Aorta (tissue), 5 donors: Measurements from ENCODE around the gene DHCR24. TPM values are rescaled to one million over a fixed set of nuclear protein-coding genes. Genes with fewer than 3 reads are reported as not detected.

ENCODE experiments used
- ATAC-seq: fragments of 200-7000 bp; cut with Tn5 transposase; one replicate; pipeline ENCODE4 v1.9.1; 2022; ENCODE audit warnings: moderate library complexity; ENCODE audit not compliant: low FRiP score
- DNase-seq, 2 donors: peaks; one replicate each; pipeline ENCODE4 v3.0.0-alpha.2; 2020
- H3K27ac ChIP-seq, 2 donors: one replicate each; pipeline ENCODE4 v1.5.1; 2013; ENCODE audit warnings: low read length in 2 of 2, mild to moderate bottlenecking in 2 of 2, moderate library complexity in 2 of 2, control low read depth in 1 of 2, inconsistent platforms in 1 of 2, low read depth in 1 of 2
- H3K27me3 ChIP-seq, 2 donors: one replicate each; pipeline ENCODE4 v1.6.1; 2013; ENCODE audit warnings: control low read depth in 1 of 2, low read length in 1 of 2, mild to moderate bottlenecking in 1 of 2, moderate library complexity in 1 of 2; ENCODE audit not compliant: insufficient read depth in 2 of 2, control insufficient read depth in 1 of 2
- H3K36me3 ChIP-seq, 2 donors: one replicate each; pipeline ENCODE4 v1.6.1; 2013; ENCODE audit warnings: control low read depth in 1 of 2, low read length in 1 of 2, mild to moderate bottlenecking in 1 of 2; ENCODE audit not compliant: insufficient read depth in 2 of 2, control insufficient read depth in 1 of 2
- H3K4me1 ChIP-seq, 2 donors: one replicate each; pipeline ENCODE4 v1.6.1; 2013; ENCODE audit warnings: low read length in 2 of 2, control low read depth in 1 of 2, mild to moderate bottlenecking in 1 of 2, moderate library complexity in 1 of 2; ENCODE audit not compliant: insufficient read depth in 2 of 2, control insufficient read depth in 1 of 2
- H3K4me3 ChIP-seq, 2 donors: one replicate each; pipeline ENCODE4 v1.5.1; 2013; ENCODE audit warnings: low read length in 2 of 2, control low read depth in 1 of 2, mild to moderate bottlenecking in 1 of 2
- H3K9me3 ChIP-seq: one replicate; pipeline ENCODE4 v1.6.1; 2013; ENCODE audit warnings: mild to moderate bottlenecking, low read length; ENCODE audit not compliant: control insufficient read depth
- WGBS, 2 donors: extraction: QIAGEN DNeasy Blood & Tissue Kit; methylation state at CpG; one replicate each; pipeline ENCODE4 v1.1.7; 2013; 5-methylcytosine and 5-hydroxymethylcytosine counted together
- intact Hi-C, 2 donors: fragments of 100-400 bp; cut with DNase I; formaldehyde crosslinking; loops; one replicate each; pipeline versions ENCODE4 v1.14.2 to v1.15.0; 2022
- polyA plus RNA-seq, 2 donors: library from polyadenylated mRNA; stranded (reverse); fragments of 200-250 nt; gene quantifications; one replicate each; pipeline ENCODE4 v1.2.3, GENCODE V29; 2013
- total RNA-seq, 2 donors: library from RNA; stranded (reverse); fragmentation: NEBNext Ultra II Directional; extraction: Animal tissue kit (Norgen Biotek cat#: 25700); gene quantifications; one replicate each; pipeline ENCODE4 v1.2.1, GENCODE V29; 2021
- donor health status: healthy with polysubstance abuse.
- donor health status: Bipolar disorder and iron deficiency.
- donor health status: DM: no; HTN: no; CAD: no.
- donor health status: DM: no; HTN: no; CAD: no.
- donor health status: DM: yes; HTN: yes; CAD: no.

The DHCR24 gene
- total and polyA plus RNA-seq, 4 donors, result 5.1 to 29.6 (median 16.0) TPM

GRCh38 chr1:54871275-54872035, 15.5 kb downstream of the DHCR24 start:
- ATAC-seq (no peak), DNase-seq (no peak)
- intact Hi-C loops, result no loop called here
- no peaks in the 10 kb centered on the region for H3K27me3 ChIP-seq
- H3K4me1 ChIP-seq, result no peaks in the 10 kb centered on the region
- no peak overlapping the region for H3K27ac ChIP-seq
- no peak overlapping the region for H3K4me3 ChIP-seq
- H3K36me3 ChIP-seq, result peaks cover 0 to 1% of the 10 kb centered on the region in 2 donors
- no peaks in the 10 kb centered on the region for H3K9me3 ChIP-seq
- 87 to 90% methylated on average over 16 of the region's 16 CpGs for WGBS, 2 donors

DNA sequence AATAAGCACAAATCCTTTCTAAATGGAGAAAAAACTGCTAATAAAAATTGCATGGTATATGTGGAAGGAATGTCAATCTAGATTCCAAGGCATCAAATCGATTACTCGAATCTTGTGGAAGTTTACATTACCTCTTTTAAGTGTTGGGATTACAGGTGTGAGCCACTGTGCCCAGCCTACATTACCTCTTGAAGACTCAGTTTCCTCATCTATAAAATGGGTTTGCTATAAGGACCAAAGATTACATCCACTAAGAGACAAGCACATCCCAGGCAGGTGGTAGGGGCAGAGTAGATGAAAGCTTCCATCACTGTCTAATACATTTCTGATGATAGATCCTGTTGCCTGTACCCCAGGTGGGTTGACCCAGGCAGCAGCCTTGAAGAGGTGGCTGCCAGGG, 16.1 kb downstream of the DHCR24 start:
- H3K9me3 ChIP-seq, result no peaks in the 10 kb centered on the region
- DNase-seq, result no peak
- no peaks in the 10 kb centered on the region for H3K4me1 ChIP-seq
- no peak overlapping the region for H3K27ac ChIP-seq
- ATAC-seq, result no peak
- intact Hi-C loops, result no loop called here
- H3K4me3 ChIP-seq, result no peak overlapping the region
- H3K27me3 ChIP-seq, result no peaks in the 10 kb centered on the region
- peaks cover 0 to 1% of the 10 kb centered on the region in 2 donors for H3K36me3 ChIP-seq
- 94 to 97% methylated on average over 2 of the region's 2 CpGs for WGBS, 2 donors

- H3K27me3 ChIP-seq, result no peaks in the 10 kb centered on the region
- peaks cover 0 to 1% of the 10 kb centered on the region in 2 donors for H3K36me3 ChIP-seq
- no peaks in the 10 kb centered on the region for H3K4me1 ChIP-seq
- ATAC-seq (no peak), DNase-seq (no peak)
- intact Hi-C loops, result no loop called here
- 91 to 94% methylated on average over 6 of the region's 6 CpGs for WGBS, 2 donors
- no peaks in the 10 kb centered on the region for H3K9me3 ChIP-seq
- no peak overlapping the region for H3K27ac ChIP-seq
- no peak overlapping the region for H3K4me3 ChIP-seq
Measured at GRCh38 chr1:54869173-54869851, 17.7 kb downstream of the DHCR24 start.

- Histone ChIP-seq H3K36me3 (peaks cover 0 to under 1% of the 10 kb centered on the region in 2 donors), H3K27me3 (no peaks in the 10 kb centered on the region), H3K4me3 (no peak overlapping the region), H3K4me1 (no peaks in the 10 kb centered on the region), H3K9me3 (no peaks in the 10 kb centered on the region), H3K27ac (no peak overlapping the region)
- DNase-seq (no peak), ATAC-seq (no peak)
- 81 to 84% methylated on average over 4 of the region's 4 CpGs for WGBS, 2 donors
- intact Hi-C loops, result no loop called here
Measured at GRCh38 chr1:54867717-54868057, 19.3 kb downstream of the DHCR24 start.

GRCh38 chr1:54866801-54867716, 19.9 kb downstream of the DHCR24 start:
- ATAC-seq (no peak), DNase-seq (no peak)
- H3K9me3 ChIP-seq, result no peaks in the 10 kb centered on the region
- H3K4me3 ChIP-seq, result no peak overlapping the region
- no peaks in the 10 kb centered on the region for H3K36me3 ChIP-seq
- intact Hi-C loops, result no loop called here
- no peaks in the 10 kb centered on the region for H3K27me3 ChIP-seq
- no peak overlapping the region for H3K27ac ChIP-seq
- 55 to 57% methylated on average over 4 of the region's 4 CpGs for WGBS, 2 donors
- H3K4me1 ChIP-seq, result no peaks in the 10 kb centered on the region

GRCh38 chr1:54865238-54866073, 21.5 kb downstream of the DHCR24 start:
- Histone ChIP-seq H3K9me3 (no peaks in the 10 kb centered on the region), H3K27me3 (no peaks in the 10 kb centered on the region), H3K4me3 (no peak overlapping the region), H3K27ac (no peak overlapping the region), H3K36me3 (no peaks in the 10 kb centered on the region), H3K4me1 (no peaks in the 10 kb centered on the region)
- ATAC-seq (peak; percentile 29), DNase-seq (no peak)
- intact Hi-C loops, result no loop called here
- 91 to 93% methylated on average over 16 to 17 of the region's 17 CpGs for WGBS, 2 donors

- no peaks in the 10 kb centered on the region for H3K4me1 ChIP-seq
- ATAC-seq, result no peak
- no peak overlapping the region for H3K27ac ChIP-seq
- no peak for DNase-seq
- no peak overlapping the region for H3K4me3 ChIP-seq
- no peaks in the 10 kb centered on the region for H3K27me3 ChIP-seq
- intact Hi-C loops, result no loop called here
- 92 to 94% methylated on average over 6 of the region's 6 CpGs for WGBS, 2 donors
- no peaks in the 10 kb centered on the region for H3K36me3 ChIP-seq
- H3K9me3 ChIP-seq, result no peaks in the 10 kb centered on the region
Measured at GRCh38 chr1:54864460-54865208, 22.4 kb downstream of the DHCR24 start.
